GM21619 (cell line): ENCODE results near the gene ACTL7A.
"Not testable (repeated sequence)": the region's sequence is repeated elsewhere in the genome, so short reads cannot be mapped to it uniquely, and the experiment has no call there.

ENCODE experiments used
- ATAC-seq: cut with Tn5 transposase; IDR thresholded peaks from one replicate; pipeline ENCODE4 v1.9.1; 2021; ENCODE audit not compliant: unreplicated experiment

ACTL7A gene

GRCh38 chr9:108848296-108848695 is 13.8 kb upstream of the ACTL7A start:
- not testable (repeated sequence) for ATAC-seq

DNA sequence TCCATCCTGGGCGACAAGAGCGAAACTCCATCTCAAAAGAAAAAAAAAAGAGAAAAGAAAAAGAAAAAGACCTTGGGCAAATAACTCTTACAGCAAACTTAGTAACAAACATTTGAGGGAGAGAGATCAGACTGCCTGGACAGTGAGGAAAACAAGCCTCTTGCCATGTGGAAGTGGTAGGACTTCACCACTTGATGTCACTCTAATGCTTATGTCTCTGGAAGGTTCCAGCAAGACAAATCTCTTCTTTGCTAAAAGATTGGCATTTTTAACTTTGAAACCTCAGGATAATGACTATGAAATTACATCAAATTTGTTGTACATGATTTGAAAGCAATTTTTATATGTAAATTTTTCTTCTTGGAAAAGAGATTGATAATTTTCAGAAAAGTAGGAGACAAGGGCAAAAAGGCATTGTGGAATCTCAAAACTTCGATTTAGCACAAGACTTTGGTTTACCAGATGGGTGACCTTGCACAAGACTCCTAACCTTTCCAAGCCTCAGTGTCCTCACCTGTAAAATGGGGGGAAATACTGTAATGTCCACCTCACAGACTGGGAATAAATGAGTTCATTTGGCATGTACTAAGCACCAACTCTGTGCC is 11.7 kb upstream of the ACTL7A start:
- ATAC-seq = no peak

GRCh38 chr9:108851138-108851537 is 10.9 kb upstream of the ACTL7A start:
- no peak for ATAC-seq

DNA sequence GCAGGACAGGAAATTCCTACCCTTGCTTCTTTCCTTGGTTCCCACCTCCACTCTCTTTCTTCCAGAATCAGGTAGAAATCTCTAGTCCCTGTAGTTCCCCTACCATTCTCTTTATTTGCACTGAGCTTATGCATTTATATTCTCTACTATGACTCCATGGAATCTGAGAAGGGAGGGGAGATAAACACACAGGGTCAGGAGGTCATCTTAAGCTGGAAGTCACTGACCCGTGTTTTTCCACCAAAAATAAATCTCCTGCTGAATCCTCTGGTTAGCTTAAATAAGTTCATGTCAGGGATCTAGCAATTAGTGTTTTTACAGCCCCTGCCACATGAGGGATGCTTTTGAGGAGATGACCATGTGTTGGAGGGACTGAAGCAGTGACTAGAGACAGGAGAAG is 10.0 kb upstream of the ACTL7A start:
- no peak for ATAC-seq

DNA sequence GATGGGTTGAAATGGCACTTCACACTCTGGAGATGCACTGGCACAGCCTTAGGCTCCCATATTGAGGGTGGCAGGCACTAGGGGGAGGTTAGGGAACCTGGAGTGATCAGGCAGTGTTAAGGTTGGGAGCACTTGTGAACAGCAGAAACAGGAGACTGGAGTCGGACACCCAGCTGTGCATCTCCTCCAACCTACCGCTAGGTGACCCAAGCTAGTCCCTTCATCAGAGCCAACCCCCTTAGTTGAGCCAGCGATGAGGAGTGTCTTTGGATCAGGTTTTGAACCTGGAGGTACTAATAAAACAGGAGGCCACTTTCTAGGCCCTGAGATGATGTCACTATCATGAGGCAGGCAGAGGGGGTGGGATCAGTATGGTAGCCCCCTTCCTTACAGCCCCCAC is 8.0 kb upstream of the ACTL7A start:
- ATAC-seq = no peak

DNA sequence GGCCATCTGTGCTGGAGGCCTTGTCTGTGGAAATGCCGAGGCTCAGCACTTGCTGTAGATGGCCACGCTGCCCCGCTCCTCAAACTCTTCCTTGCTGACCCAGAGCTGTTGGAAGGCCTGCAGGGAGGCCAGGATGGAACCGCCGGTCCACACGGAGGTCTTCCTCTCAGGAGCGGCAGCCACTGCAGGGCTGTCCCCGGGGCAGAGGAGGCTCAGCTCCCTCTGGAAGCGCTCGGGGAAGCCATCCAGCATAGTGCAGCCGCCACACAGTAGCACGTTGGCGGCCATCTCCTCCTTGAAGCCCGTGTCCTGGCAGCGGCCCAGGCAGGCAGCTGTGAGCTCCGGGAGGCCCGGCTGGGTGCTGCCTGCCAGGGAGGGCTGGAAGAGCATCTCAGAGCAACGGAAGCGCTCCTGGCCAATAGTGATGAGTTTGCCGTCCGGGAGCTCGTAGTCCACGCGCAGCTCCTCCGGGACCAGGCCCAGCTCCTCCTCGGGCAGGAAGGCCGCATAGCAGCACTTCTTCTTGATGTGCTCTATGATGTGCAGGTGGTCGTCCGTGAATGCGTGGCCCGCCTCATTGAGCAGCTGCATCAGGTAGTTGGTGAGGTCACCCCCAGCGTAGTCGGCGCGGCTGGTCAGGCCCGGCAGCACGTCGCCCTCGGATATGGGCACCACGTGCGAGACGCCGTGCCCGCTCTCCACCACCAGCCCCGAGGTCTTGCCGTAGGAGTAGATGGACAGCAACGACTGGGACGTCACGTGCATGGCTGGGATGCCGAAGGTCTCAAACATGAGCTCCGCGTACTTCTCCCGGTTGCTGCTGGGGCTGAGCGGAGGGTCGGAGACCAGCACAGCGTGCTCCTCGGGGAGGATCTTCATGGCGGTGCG is 7.2 kb upstream of the ACTL7A start:
- no peak for ATAC-seq

DNA sequence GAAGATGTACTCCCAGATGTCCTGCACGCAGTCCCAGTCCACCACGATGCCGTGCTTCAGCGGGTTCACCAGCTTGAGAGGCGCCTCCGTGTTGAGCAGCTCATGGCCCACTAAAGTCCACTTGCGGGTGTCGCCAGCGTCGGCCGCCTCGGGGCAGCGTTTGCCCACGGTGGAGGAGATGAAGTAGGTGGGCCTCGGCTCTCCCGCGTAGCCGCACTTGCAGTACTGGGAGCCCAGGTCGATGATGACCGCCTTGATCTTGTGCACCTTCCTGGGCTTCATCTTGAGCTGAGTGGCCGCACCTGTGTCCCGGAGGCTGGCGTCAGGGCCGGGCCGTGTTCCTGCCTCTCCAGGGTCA is 6.6 kb upstream of the ACTL7A start:
- ATAC-seq = no peak

GRCh38 chr9:108855888-108856287 is 6.2 kb upstream of the ACTL7A start, which contains the start of gene ACTL7B:
ACTL7B (minus strand) TSS chr9:108855986; CDS start chr9:108855930, 56 bp downstream.
- no peak for ATAC-seq

DNA sequence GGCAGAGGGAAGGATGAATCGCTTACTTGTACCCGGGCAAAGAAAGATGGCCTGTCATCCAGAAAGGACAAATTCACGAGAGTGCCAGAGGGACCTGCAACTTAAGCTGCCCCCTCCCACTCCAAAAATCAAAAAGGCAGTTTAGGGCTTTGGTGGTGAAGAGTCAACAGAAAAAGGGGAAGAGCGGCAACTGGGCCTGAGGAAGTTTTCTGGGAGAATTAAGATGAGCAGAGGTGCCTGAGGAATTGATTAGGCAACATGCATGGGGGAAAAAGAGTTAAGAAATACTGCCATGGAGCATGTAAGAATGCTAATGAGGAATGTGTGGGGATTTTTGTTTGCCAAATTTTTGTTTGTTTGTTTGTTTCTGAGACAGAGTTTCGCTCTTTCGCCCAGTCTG is 4.5 kb upstream of the ACTL7A start:
- ATAC-seq = no peak

GRCh38 chr9:108859459-108860114 is 2.5 kb upstream of the ACTL7A start:
- no peak for ATAC-seq

DNA sequence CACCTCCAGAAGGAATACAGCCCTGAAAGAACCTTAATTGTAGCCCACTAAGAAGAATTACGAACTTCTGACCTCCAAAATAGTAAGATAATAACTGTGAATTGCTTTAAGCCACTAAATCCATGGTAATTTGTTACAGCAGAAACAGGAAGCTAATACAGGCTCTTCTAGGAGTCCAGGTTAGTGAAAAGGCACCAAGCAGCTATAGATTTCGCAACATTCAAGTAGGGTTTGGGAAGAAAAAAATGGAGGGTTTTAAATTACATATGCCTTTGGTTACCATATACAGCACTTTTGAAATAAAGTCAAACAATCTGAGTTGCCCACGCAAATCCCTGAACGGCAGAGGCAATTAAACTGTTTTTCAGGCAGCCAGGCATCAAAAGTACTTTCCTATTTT is 1.7 kb upstream of the ACTL7A start:
- no peak for ATAC-seq

DNA sequence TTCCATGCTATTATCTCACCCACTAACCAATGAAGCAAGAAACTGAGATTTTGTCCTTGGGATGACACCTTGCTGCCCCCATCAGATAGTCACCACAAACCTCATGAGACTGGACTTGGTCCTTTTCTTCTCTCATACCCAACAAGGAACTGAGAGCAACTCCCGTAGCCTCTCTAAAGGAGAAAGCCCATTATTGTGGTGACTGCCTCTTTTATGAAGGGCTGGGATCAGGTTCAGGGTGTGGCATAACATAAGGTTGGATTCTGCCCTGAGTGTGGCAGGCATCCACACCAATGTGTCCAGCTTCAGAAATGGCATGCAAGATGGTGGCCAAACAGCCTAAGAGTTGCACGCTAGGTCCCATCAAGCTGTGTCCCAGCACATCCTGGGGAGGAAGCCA is 1.3 kb upstream of the ACTL7A start:
- no peak for ATAC-seq

DNA sequence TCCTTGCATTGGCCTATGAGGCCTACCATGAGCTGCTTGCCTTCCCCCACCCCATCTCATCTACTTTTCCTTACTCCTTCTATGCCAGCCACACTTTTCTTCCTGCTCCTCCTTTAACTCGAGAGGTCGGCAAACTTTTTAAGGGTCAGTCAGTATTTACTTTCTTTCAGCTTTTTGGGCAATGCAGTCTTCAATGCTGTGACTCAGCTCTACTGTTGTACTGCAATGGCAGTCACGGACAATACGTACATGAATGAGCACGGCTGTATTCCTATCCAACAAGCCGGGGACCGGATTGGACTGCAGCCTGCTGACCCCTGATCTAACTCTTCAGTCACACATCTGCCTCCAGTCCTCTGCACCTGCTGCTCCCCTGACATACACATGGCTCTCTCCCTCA is 602 bp upstream of the ACTL7A start:
- no peak for ATAC-seq

DNA sequence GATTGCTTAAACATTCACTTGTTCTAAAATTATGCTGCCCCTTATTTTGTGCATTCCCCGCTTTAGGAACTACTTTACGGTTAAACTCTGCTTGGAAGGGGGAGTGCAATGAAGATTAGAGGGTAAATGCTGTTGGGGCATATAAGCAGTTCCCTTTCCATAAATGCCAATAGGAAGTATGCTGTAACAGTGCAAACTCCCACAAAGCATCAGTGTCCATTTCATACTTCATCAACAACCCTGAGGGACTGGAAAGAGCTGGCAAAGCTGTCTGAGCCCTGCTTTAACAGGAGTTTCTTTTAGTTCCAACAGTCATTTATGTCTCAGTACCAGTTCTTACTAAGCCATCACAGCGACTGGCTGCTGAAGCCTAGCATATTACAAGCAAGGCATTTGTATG is 1.8 kb downstream of the ACTL7A start:
- no peak for ATAC-seq

GRCh38 chr9:108864446-108864845 is 2.4 kb downstream of the ACTL7A start:
- ATAC-seq = no peak

DNA sequence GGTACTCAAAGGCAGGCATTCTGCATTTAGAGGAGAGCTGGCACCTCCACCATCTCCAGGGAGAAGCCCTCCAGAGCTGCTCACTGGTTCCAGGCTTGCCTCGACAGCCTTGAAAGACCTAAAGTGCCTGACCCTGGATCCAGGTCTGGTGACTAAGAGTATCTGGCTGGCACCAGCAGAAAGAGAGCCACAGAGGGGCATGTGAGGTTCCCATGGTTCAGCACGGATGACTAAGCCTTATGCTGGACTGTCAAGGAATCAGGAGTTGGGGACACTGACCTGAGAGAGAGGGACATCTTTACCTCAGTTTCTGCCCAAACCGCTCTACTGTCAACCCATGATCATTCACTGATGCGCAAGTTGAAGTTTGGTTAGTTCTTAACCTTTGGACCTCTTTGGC is 3.0 kb downstream of the ACTL7A start:
- no peak for ATAC-seq

DNA sequence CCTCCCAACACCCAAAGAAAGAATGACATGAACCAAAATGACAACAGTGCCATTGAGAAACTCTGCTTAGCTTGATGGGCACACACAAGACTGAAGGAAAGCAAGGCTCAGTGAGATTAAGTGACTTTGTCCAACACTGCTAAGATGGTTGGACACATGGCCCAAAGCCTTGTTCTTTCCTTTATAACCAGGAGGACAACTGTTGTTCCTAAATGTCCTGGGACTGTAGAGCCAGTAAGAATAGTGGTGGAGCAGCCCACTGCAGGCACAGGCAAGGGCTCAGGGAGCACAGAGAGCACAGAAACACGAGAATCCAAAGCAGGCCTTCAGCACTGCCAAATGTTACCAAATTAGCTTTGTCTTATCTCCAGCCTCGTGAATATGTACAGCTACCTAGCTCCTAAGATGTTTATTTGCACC is 3.9 kb downstream of the ACTL7A start:
- no peak for ATAC-seq

- no peak for ATAC-seq
Measured at GRCh38 chr9:108867116-108867515, 5.0 kb downstream of the ACTL7A start.

- ATAC-seq = no peak
Measured at GRCh38 chr9:108867829-108868228, 5.8 kb downstream of the ACTL7A start.

GRCh38 chr9:108869092-108869725 is 7.1 kb downstream of the ACTL7A start:
- ATAC-seq = no peak

GRCh38 chr9:108874058-108874788 is 12.2 kb downstream of the ACTL7A start:
- no peak for ATAC-seq
